NCI-H1930 (cell line): Measurements from ENCODE around the gene C3.
"Not testable (repeated sequence)": the region's sequence is repeated elsewhere in the genome, so short reads cannot be mapped to it uniquely, and the experiment has no call there.

ENCODE experiments used
- DNase-seq, 2 experiments: peaks; one replicate each; lab custom pipeline; 2025; lab: John Stamatoyannopoulos, UW

C3 gene

GRCh38 chr19:6713773-6714692 is 6.4 kb downstream of the C3 start:
- no peak for DNase-seq

- DNase-seq, result no peak
Measured at GRCh38 chr19:6712692-6713670, 7.5 kb downstream of the C3 start.

GRCh38 chr19:6712231-6712630 is 8.2 kb downstream of the C3 start:
- DNase-seq, result no peak

- no peak for DNase-seq
Measured at GRCh38 chr19:6711605-6712004, 8.8 kb downstream of the C3 start.

- DNase-seq, result no peak
Measured at GRCh38 chr19:6711078-6711361, 9.4 kb downstream of the C3 start.

GRCh38 chr19:6710273-6711077 is 10.0 kb downstream of the C3 start:
- DNase-seq, result peak; percentile 38 to 59

- no peak for DNase-seq
Measured at GRCh38 chr19:6709549-6709948, 10.9 kb downstream of the C3 start.

- not testable (repeated sequence) for DNase-seq
Measured at GRCh38 chr19:6708913-6709312, 11.5 kb downstream of the C3 start.

- no peak for DNase-seq
Measured at GRCh38 chr19:6708346-6708745, 12.1 kb downstream of the C3 start.

- no peak for DNase-seq
Measured at GRCh38 chr19:6707658-6708018, 12.8 kb downstream of the C3 start.

GRCh38 chr19:6707011-6707657 is 13.3 kb downstream of the C3 start:
- no peak for DNase-seq

GRCh38 chr19:6706633-6706958 is 13.9 kb downstream of the C3 start:
- DNase-seq, result no peak

- no peak for DNase-seq
Measured at GRCh38 chr19:6705931-6706632, 14.4 kb downstream of the C3 start.

GRCh38 chr19:6700586-6701316 is 19.7 kb downstream of the C3 start:
- no peak for DNase-seq

GRCh38 chr19:6699935-6700334 is 20.5 kb downstream of the C3 start:
- no peak for DNase-seq

GRCh38 chr19:6697291-6697690 is 23.2 kb downstream of the C3 start:
- no peak for DNase-seq

GRCh38 chr19:6696239-6696820 is 24.1 kb downstream of the C3 start:
- DNase-seq, result no peak

- DNase-seq, result no peak
Measured at GRCh38 chr19:6694147-6694815, 26.2 kb downstream of the C3 start.

GRCh38 chr19:6693681-6694080 is 26.8 kb downstream of the C3 start:
- DNase-seq, result no peak

- no peak for DNase-seq
Measured at GRCh38 chr19:6693056-6693471, 27.4 kb downstream of the C3 start.
